Keratinocyte (primary cell): ENCODE results near the gene MYO10.

ENCODE experiments used
- EZH2 ChIP-seq: IDR thresholded peaks from one replicate; pipeline ENCODE4 v1.6.1; 2012; ENCODE audit warnings: inconsistent platforms, mild to moderate bottlenecking, low read length, moderate library complexity
- TF ChIP-seq, protein P1 (sequence below), 3 experiments: IDR thresholded peaks in 1 of 3; conservative IDR thresholded peaks in 1 of 3; optimal IDR thresholded peaks in 1 of 3; 2 replicates in 2 of 3; 3 replicates in 1 of 3; pipeline versions ENCODE3 to v1.5.1; 2011; ENCODE audit warnings: low read length in 3 of 3, mild to moderate bottlenecking in 3 of 3, moderate library complexity in 2 of 3, control low read depth in 1 of 3, inconsistent platforms in 1 of 3; ENCODE audit not compliant: insufficient read depth in 2 of 3; ENCODE audit errors: extremely low read depth in 1 of 3

- TF ChIP-seq, protein P1, sequence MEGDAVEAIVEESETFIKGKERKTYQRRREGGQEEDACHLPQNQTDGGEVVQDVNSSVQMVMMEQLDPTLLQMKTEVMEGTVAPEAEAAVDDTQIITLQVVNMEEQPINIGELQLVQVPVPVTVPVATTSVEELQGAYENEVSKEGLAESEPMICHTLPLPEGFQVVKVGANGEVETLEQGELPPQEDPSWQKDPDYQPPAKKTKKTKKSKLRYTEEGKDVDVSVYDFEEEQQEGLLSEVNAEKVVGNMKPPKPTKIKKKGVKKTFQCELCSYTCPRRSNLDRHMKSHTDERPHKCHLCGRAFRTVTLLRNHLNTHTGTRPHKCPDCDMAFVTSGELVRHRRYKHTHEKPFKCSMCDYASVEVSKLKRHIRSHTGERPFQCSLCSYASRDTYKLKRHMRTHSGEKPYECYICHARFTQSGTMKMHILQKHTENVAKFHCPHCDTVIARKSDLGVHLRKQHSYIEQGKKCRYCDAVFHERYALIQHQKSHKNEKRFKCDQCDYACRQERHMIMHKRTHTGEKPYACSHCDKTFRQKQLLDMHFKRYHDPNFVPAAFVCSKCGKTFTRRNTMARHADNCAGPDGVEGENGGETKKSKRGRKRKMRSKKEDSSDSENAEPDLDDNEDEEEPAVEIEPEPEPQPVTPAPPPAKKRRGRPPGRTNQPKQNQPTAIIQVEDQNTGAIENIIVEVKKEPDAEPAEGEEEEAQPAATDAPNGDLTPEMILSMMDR (optimal IDR thresholded peaks at IDR 0.05 in 1 of 3, IDR thresholded peaks at IDR 0.05 in 1 of 3, conservative IDR thresholded peaks at IDR 0.05 in 1 of 3; ENCODE audit: extremely low read depth in 1 of 3, insufficient read depth in 2 of 3, low read length in 3 of 3), result no peak
- no peak for TF ChIP-seq EZH2
Measured at GRCh38 chr5:16794269-16794913, 141.7 kb downstream of the MYO10 start.
